ENCODE data around the gene HRH4.

HRH4 gene

GRCh38 chr18:24466771-24467170 is 6.3 kb downstream of the HRH4 start:
- no peak for DNase-seq

GRCh38 chr18:24470022-24470618 is 9.7 kb downstream of the HRH4 start:
- DNase-seq: no peak

GRCh38 chr18:24470805-24471204 is 10.4 kb downstream of the HRH4 start:
- DNase-seq: no peak

GRCh38 chr18:24472591-24472990 is 12.2 kb downstream of the HRH4 start:
- no peak for DNase-seq

GRCh38 chr18:24474406-24474805 is 14.0 kb downstream of the HRH4 start:
- peak in 1 of 2 donors; percentile 58 for DNase-seq

GRCh38 chr18:24475926-24476589 is 15.6 kb downstream of the HRH4 start:
- DNase-seq: peak in 1 of 2 donors; percentile 35

- no peak for DNase-seq
Observed at GRCh38 chr18:24479371-24479770, 18.9 kb downstream of the HRH4 start.

GRCh38 chr18:24482821-24483220 is 22.4 kb downstream of the HRH4 start:
- DNase-seq: no peak

GRCh38 chr18:24485681-24486080 is 25.2 kb downstream of the HRH4 start:
- peak in 1 of 2 donors; percentile 24 for DNase-seq

- no peak for DNase-seq
Observed at GRCh38 chr18:24486684-24487083, 26.2 kb downstream of the HRH4 start.

GRCh38 chr18:24488824-24489493 is 28.5 kb downstream of the HRH4 start:
- peak; percentile 45 to 77 for DNase-seq

GRCh38 chr18:24490539-24490938 is 30.1 kb downstream of the HRH4 start:
- DNase-seq: peak; percentile 40 to 45

- no peak for DNase-seq
Observed at GRCh38 chr18:24491927-24492834, 31.7 kb downstream of the HRH4 start.

- no peak for DNase-seq
Observed at GRCh38 chr18:24494586-24494985, 34.1 kb downstream of the HRH4 start.

GRCh38 chr18:24497031-24497754 is 36.8 kb downstream of the HRH4 start:
- DNase-seq: no peak

GRCh38 chr18:24499814-24500213 is 39.4 kb downstream of the HRH4 start:
- DNase-seq: no peak

GRCh38 chr18:24500217-24500616 is 39.8 kb downstream of the HRH4 start:
- DNase-seq: no peak

- DNase-seq: no peak
Observed at GRCh38 chr18:24500766-24501165, 40.3 kb downstream of the HRH4 start.

GRCh38 chr18:24502667-24503523 is 42.5 kb downstream of the HRH4 start:
- no peak for DNase-seq

- no peak for DNase-seq
Observed at GRCh38 chr18:24504401-24504800, 44.0 kb downstream of the HRH4 start.

- DNase-seq: no peak
Observed at GRCh38 chr18:24506175-24506574, 45.7 kb downstream of the HRH4 start.

Data from inflammatory macrophage (primary cell).